Ishikawa (cell line): ENCODE measurements around the gene SLC46A2.

Experiments
- CEBPB ChIP-seq: IDR thresholded peaks from 2 replicates; pipeline ENCODE4 v1.6.1; 2012
- CREB1 ChIP-seq: IDR thresholded peaks from 2 replicates; pipeline ENCODE4 v1.6.1; 2012; ENCODE audit warnings: low read depth
- EGR1 ChIP-seq: IDR thresholded peaks from 2 replicates; pipeline ENCODE4 v1.6.1; 2012
- EP300 ChIP-seq: IDR thresholded peaks from 2 replicates; pipeline ENCODE4 v1.6.1; 2012; ENCODE audit warnings: borderline replicate concordance
- FOXM1 ChIP-seq: IDR thresholded peaks from 2 replicates; pipeline ENCODE4 v1.6.1; 2012; ENCODE audit warnings: low read depth, borderline replicate concordance
- NFIC ChIP-seq: IDR thresholded peaks from 2 replicates; pipeline ENCODE4 v1.6.1; 2012
- RAD21 ChIP-seq: IDR thresholded peaks from 2 replicates; pipeline ENCODE4 v1.6.1; 2012; ENCODE audit warnings: low read depth
- TAF1 ChIP-seq: IDR thresholded peaks from 2 replicates; pipeline ENCODE4 v1.6.1; 2012; ENCODE audit warnings: low read depth, mild to moderate bottlenecking
- TCF12 ChIP-seq: IDR thresholded peaks from 2 replicates; pipeline ENCODE4 v1.6.1; 2012; ENCODE audit warnings: low read depth
- TEAD4 ChIP-seq: IDR thresholded peaks from 2 replicates; pipeline ENCODE4 v1.6.1; 2012
- YY1 ChIP-seq: IDR thresholded peaks from 2 replicates; pipeline ENCODE4 v1.6.1; 2012; ENCODE audit warnings: low read depth
- ZBTB7A ChIP-seq: IDR thresholded peaks from 2 replicates; pipeline ENCODE4 v1.6.1; 2012; ENCODE audit warnings: low read depth
- TF ChIP-seq, protein P1 (sequence below): IDR thresholded peaks from 2 replicates; pipeline ENCODE4 v1.6.1; 2012; ENCODE audit warnings: low read depth, mild to moderate bottlenecking
- TF ChIP-seq, protein P2 (sequence below): IDR thresholded peaks from 2 replicates; pipeline ENCODE4 v1.6.1; 2012
- TF ChIP-seq, protein P3 (sequence below): IDR thresholded peaks from 2 replicates; pipeline ENCODE4 v1.6.1; 2012

SLC46A2 gene

DNA sequence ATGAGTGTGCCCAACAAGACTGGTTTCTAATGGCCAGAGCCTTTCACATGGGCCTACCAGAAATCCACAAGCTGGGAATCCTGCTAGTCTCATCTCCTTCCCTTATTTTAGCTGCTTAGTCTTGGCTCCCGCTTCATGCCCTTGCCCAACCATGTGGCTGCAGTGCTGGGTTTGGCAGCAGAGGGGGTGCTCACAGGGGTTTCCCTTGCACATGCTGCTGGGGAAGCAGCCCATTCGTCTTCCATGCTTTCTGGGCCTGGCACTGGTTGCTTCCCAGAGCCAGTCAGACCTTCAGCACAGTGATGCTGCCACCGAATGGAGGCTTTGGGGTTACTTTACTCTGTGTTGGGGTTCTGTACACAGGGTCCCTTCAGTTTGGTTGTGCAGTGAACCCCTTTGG, 26.3 kb downstream of the SLC46A2 start:
- TF ChIP-seq CREB1 (no peak), TAF1 (no peak), YY1 (no peak), TCF12 (no peak), CEBPB (no peak), RAD21 (no peak), EGR1 (no peak), TEAD4 (no peak), EP300 (no peak), ZBTB7A (no peak), NFIC (no peak)
- TF ChIP-seq, protein P1, sequence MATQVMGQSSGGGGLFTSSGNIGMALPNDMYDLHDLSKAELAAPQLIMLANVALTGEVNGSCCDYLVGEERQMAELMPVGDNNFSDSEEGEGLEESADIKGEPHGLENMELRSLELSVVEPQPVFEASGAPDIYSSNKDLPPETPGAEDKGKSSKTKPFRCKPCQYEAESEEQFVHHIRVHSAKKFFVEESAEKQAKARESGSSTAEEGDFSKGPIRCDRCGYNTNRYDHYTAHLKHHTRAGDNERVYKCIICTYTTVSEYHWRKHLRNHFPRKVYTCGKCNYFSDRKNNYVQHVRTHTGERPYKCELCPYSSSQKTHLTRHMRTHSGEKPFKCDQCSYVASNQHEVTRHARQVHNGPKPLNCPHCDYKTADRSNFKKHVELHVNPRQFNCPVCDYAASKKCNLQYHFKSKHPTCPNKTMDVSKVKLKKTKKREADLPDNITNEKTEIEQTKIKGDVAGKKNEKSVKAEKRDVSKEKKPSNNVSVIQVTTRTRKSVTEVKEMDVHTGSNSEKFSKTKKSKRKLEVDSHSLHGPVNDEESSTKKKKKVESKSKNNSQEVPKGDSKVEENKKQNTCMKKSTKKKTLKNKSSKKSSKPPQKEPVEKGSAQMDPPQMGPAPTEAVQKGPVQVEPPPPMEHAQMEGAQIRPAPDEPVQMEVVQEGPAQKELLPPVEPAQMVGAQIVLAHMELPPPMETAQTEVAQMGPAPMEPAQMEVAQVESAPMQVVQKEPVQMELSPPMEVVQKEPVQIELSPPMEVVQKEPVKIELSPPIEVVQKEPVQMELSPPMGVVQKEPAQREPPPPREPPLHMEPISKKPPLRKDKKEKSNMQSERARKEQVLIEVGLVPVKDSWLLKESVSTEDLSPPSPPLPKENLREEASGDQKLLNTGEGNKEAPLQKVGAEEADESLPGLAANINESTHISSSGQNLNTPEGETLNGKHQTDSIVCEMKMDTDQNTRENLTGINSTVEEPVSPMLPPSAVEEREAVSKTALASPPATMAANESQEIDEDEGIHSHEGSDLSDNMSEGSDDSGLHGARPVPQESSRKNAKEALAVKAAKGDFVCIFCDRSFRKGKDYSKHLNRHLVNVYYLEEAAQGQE: no peak

DNA sequence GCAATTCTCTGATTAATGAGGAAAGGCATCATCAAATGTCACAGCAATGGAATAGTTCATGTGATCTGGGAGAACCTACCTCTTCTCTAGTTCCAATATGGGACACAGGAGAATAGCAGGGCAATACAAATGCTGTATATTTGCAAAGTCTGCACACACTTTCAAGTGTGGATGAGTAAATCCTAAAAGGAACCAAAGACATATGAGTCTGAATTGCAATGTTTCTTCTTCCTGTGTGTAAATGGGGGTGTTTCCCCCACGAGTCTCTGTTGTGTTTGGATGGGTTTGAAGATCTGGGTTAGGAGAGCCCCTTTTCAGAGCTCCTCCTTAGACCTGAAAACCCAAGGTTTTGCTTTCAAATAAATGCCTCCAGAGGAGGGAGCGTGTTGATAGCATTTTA, 26.9 kb downstream of the SLC46A2 start:
- TF ChIP-seq TAF1 (no peak), CEBPB (no peak), FOXM1 (no peak), EGR1 (no peak), NFIC (no peak), TEAD4 (no peak), CREB1 (no peak), ZBTB7A (no peak), EP300 (no peak), RAD21 (no peak), TCF12 (no peak)
- TF ChIP-seq, protein P1: no peak
- TF ChIP-seq, protein P2, sequence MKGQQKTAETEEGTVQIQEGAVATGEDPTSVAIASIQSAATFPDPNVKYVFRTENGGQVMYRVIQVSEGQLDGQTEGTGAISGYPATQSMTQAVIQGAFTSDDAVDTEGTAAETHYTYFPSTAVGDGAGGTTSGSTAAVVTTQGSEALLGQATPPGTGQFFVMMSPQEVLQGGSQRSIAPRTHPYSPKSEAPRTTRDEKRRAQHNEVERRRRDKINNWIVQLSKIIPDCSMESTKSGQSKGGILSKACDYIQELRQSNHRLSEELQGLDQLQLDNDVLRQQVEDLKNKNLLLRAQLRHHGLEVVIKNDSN: no peak
- TF ChIP-seq, protein P3, sequence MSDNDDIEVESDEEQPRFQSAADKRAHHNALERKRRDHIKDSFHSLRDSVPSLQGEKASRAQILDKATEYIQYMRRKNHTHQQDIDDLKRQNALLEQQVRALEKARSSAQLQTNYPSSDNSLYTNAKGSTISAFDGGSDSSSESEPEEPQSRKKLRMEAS: no peak

DNA sequence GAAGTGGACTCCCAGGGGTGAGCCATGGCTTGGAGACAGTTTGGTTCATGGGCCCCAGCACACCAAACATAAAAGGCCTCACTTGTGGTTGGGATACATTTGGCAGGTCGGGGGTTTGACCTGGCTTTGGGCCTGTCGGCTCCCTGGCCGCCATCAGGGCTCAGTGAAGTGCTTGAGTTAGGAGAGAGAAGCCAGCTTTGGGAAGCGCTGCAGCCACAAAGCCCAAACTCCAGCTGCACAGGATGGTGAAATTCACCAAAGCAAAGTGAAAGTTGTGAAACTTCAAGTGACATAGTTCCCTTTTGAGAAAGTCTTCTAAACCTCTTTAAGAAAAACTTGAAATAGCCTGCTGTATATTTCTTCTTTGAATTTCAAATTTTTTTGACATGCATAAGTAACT, 27.5 kb downstream of the SLC46A2 start:
- TF ChIP-seq ZBTB7A (no peak), TCF12 (no peak)

DNA sequence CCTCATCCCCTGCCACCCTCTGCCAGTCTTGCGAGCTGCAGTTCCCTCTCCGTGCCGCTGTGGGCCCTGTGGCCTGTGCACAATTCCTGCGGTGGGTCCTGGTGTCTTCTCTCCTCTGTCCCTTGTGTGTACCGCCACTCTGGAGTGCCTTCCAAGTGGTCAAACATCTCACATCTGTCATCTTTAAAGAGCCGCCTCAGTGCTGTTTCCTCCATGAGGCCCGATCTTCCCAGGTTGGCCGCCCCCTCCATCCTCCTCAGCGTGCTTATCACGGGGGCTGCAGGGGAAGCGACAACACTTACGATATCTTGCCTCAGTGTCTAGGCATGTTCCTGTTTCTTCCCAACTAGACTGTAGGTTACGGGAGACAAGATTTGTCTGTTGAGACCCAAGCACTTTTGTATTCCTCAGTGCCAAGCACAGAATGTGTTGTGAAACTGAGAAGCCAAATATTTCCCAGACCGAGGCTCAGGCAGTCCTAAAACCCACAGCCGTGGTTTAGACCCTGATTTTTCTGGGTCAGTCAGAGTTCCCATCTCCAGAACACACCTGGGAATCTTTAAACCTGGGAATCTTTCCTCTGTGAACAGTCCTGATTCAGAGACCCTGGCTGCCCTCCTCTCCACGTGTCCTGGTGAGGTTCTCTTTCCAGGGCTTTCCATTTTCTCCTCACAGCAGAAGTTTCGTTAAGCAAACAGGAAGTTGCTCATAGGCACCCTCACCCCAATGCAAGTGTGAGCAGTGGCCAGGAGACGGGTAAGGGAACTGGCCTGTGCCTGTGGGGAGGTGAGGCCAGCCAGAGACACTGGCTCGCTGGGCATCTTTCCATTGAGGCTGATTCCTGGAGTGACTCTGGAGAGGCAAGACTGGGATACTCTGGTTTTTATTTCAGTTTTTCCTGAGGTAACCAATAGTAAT, 28.8 kb downstream of the SLC46A2 start:
- TF ChIP-seq YY1: no peak
- TF ChIP-seq, protein P1: no peak
- TF ChIP-seq TAF1: no peak
- TF ChIP-seq EP300: no peak
- no peak for TF ChIP-seq TEAD4
- no peak for TF ChIP-seq FOXM1
- no peak for TF ChIP-seq NFIC
- TF ChIP-seq RAD21: no peak
- no peak for TF ChIP-seq ZBTB7A
- no peak for TF ChIP-seq CREB1
- TF ChIP-seq, protein P3: no peak

DNA sequence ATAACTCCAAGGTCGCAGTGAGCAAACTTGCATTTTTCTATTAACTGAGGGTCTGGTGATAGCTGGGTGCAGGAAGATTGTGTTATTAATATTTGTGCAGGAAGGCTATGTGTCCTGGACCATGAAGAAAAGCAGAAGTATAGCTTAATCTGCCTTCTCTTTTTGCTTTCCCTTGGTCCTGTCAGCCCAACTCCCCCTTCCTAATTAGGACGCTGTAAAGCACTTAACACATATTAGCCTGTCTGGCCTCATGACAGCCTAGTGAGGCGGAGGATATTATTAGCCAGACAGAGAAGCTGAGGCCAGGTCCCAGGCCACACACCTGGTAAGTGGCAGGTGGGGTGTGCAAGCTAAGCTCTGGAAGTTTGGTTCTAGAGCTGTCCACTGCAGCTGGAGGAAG, 29.5 kb downstream of the SLC46A2 start:
- TF ChIP-seq EGR1 (no peak), RAD21 (no peak), NFIC (no peak), ZBTB7A (no peak), EP300 (no peak)
- TF ChIP-seq, protein P2: no peak
- TF ChIP-seq, protein P1: no peak
